Stomach smooth muscle (tissue), 2 donors: ENCODE measurements around the gene PLIN5.
A peak's percentile ranks its signal among the peaks of the same experiment; 100 is the strongest.
"Not testable (repeated sequence)": the region's sequence is repeated elsewhere in the genome, so short reads cannot be mapped to it uniquely, and the experiment has no call there.

ENCODE experiments used
- H3K27ac ChIP-seq: one replicate; pipeline ENCODE4 v1.7.0; 2013; ENCODE audit warnings: mild to moderate bottlenecking, low read length, inconsistent platforms
- H3K27me3 ChIP-seq, 2 donors: one replicate each; pipeline ENCODE4 v1.7.0; 2013; ENCODE audit warnings: low read length in 2 of 2; ENCODE audit not compliant: insufficient read depth in 2 of 2, control insufficient read depth in 1 of 2
- H3K36me3 ChIP-seq, 2 donors: one replicate each; pipeline ENCODE4 v1.7.0; 2013; ENCODE audit warnings: low read length in 2 of 2; ENCODE audit not compliant: control insufficient read depth in 2 of 2, insufficient read depth in 2 of 2
- H3K4me1 ChIP-seq: one replicate; pipeline ENCODE4 v1.7.0; 2013; ENCODE audit warnings: low read length; ENCODE audit not compliant: control insufficient read depth, insufficient read depth
- H3K4me3 ChIP-seq, 2 donors: one replicate each; pipeline ENCODE4 v1.7.0; 2013; ENCODE audit warnings: low read length in 2 of 2
- H3K9ac ChIP-seq, 2 donors: one replicate each; pipeline ENCODE4 v1.7.0; 2013; ENCODE audit warnings: low read length in 2 of 2, mild to moderate bottlenecking in 1 of 2
- H3K9me3 ChIP-seq, 2 donors: one replicate each; pipeline ENCODE4 v1.7.0; 2013; ENCODE audit warnings: low read length in 2 of 2; ENCODE audit not compliant: control insufficient read depth in 2 of 2
- donor health status: healthy.
- donor health status: Pancreatic carcinoma.

PLIN5 gene

GRCh38 chr19:4528843-4529242, 6.2 kb downstream of the PLIN5 start:
- H3K27me3 ChIP-seq: no peaks in the 10 kb centered on the region
- no peaks in the 10 kb centered on the region for H3K4me1 ChIP-seq
- no peak overlapping the region for H3K27ac ChIP-seq
- H3K9me3 ChIP-seq: no peaks in the 10 kb centered on the region
- no peak overlapping the region for H3K9ac ChIP-seq
- H3K36me3 ChIP-seq: no peaks in the 10 kb centered on the region
- no peak overlapping the region for H3K4me3 ChIP-seq

- not testable (repeated sequence) for H3K36me3 ChIP-seq, H3K9me3 ChIP-seq, H3K27ac ChIP-seq, H3K27me3 ChIP-seq, H3K4me1 ChIP-seq, H3K9ac ChIP-seq, H3K4me3 ChIP-seq
Measured at GRCh38 chr19:4527377-4527776, 7.6 kb downstream of the PLIN5 start.

- no peak overlapping the region for H3K27ac ChIP-seq
- no peaks in the 10 kb centered on the region for H3K9me3 ChIP-seq
- H3K4me3 ChIP-seq: no peak overlapping the region
- H3K9ac ChIP-seq: no peak overlapping the region
- H3K27me3 ChIP-seq: no peaks in the 10 kb centered on the region
- no peaks in the 10 kb centered on the region for H3K36me3 ChIP-seq
- H3K4me1 ChIP-seq: peaks cover 15% of the 10 kb centered on the region
Measured at GRCh38 chr19:4525563-4526002, 9.4 kb downstream of the PLIN5 start.

- H3K9me3 ChIP-seq: no peaks in the 10 kb centered on the region
- no peaks in the 10 kb centered on the region for H3K36me3 ChIP-seq
- H3K4me1 ChIP-seq: peaks cover 17% of the 10 kb centered on the region
- no peaks in the 10 kb centered on the region for H3K27me3 ChIP-seq
- H3K27ac ChIP-seq: no peak overlapping the region
- H3K4me3 ChIP-seq: no peak overlapping the region
- no peak overlapping the region for H3K9ac ChIP-seq
Measured at GRCh38 chr19:4524808-4525562, 10.0 kb downstream of the PLIN5 start.

GRCh38 chr19:4523306-4524110, 11.5 kb downstream of the PLIN5 start:
- Histone ChIP-seq H3K27ac (no peak overlapping the region), H3K4me3 (no peak overlapping the region), H3K9ac (no peak overlapping the region), H3K27me3 (no peaks in the 10 kb centered on the region), H3K4me1 (peaks cover 32% of the 10 kb centered on the region), H3K9me3 (no peaks in the 10 kb centered on the region), H3K36me3 (no peaks in the 10 kb centered on the region)

- Histone ChIP-seq H3K9me3 (no peaks in the 10 kb centered on the region), H3K9ac (no peak overlapping the region), H3K4me3 (no peak overlapping the region), H3K27me3 (no peaks in the 10 kb centered on the region), H3K4me1 (peaks cover 36% of the 10 kb centered on the region), H3K27ac (no peak overlapping the region), H3K36me3 (no peaks in the 10 kb centered on the region)
Measured at GRCh38 chr19:4522291-4523002, 12.6 kb downstream of the PLIN5 start.

- H3K27me3 ChIP-seq: no peaks in the 10 kb centered on the region
- no peak overlapping the region for H3K9ac ChIP-seq
- peak overlapping the region; percentile 64 for H3K27ac ChIP-seq
- H3K9me3 ChIP-seq: no peaks in the 10 kb centered on the region
- H3K4me3 ChIP-seq: no peak overlapping the region
- peaks cover 39% of the 10 kb centered on the region for H3K4me1 ChIP-seq
- H3K36me3 ChIP-seq: no peaks in the 10 kb centered on the region
Measured at GRCh38 chr19:4521888-4522242, 13.2 kb downstream of the PLIN5 start.

GRCh38 chr19:4521170-4521887, 13.7 kb downstream of the PLIN5 start:
- no peak overlapping the region for H3K4me3 ChIP-seq
- H3K27ac ChIP-seq: peak overlapping the region; percentile 64
- H3K9ac ChIP-seq: no peak overlapping the region
- H3K9me3 ChIP-seq: no peaks in the 10 kb centered on the region
- H3K4me1 ChIP-seq: peaks cover 42% of the 10 kb centered on the region
- no peaks in the 10 kb centered on the region for H3K27me3 ChIP-seq
- no peaks in the 10 kb centered on the region for H3K36me3 ChIP-seq

GRCh38 chr19:4519521-4520277, 15.3 kb downstream of the PLIN5 start:
- no peaks in the 10 kb centered on the region for H3K27me3 ChIP-seq
- peaks cover 0 to 2% of the 10 kb centered on the region in 2 donors for H3K36me3 ChIP-seq
- no peaks in the 10 kb centered on the region for H3K9me3 ChIP-seq
- peak overlapping the region; percentile 87 to 98 for H3K9ac ChIP-seq
- peak overlapping the region; percentile 100 for H3K27ac ChIP-seq
- peak overlapping the region; percentile 33 to 86 for H3K4me3 ChIP-seq
- peaks cover 50% of the 10 kb centered on the region for H3K4me1 ChIP-seq

GRCh38 chr19:4519172-4519496, 15.9 kb downstream of the PLIN5 start:
- Histone ChIP-seq H3K9me3 (no peaks in the 10 kb centered on the region), H3K36me3 (peaks cover 0 to 2% of the 10 kb centered on the region in 2 donors), H3K27ac (peak overlapping the region; percentile 100), H3K27me3 (no peaks in the 10 kb centered on the region), H3K4me1 (peaks cover 50% of the 10 kb centered on the region), H3K4me3 (peak overlapping the region; percentile 33 to 86), H3K9ac (peak overlapping the region; percentile 87 to 98)
